HG02623 (cell line): ENCODE results near the gene HEPH.
"Not testable (repeated sequence)": the region's sequence is repeated elsewhere in the genome, so short reads cannot be mapped to it uniquely, and the experiment has no call there.

Experiments
- ATAC-seq: cut with Tn5 transposase; IDR thresholded peaks from one replicate; pipeline ENCODE4 v1.9.1; 2021; ENCODE audit warnings: moderate library complexity; ENCODE audit not compliant: unreplicated experiment

HEPH gene

GRCh38 chrX:66163849-66164411 lies at the start of gene HEPH:
HEPH (plus strand) TSS chrX:66164247; CDS start chrX:66170571, 6,324 bp downstream.
- peak; percentile 47 for ATAC-seq

GRCh38 chrX:66118722-66119121 lies 45.3 kb upstream of the HEPH start:
- not testable (repeated sequence) for ATAC-seq

GRCh38 chrX:66121354-66121753 lies 42.7 kb upstream of the HEPH start:
- ATAC-seq, result not testable (repeated sequence)

- no peak for ATAC-seq
Measured at GRCh38 chrX:66126662-66127061, 37.4 kb upstream of the HEPH start.

GRCh38 chrX:66130469-66130868 lies 33.6 kb upstream of the HEPH start:
- no peak for ATAC-seq

GRCh38 chrX:66135284-66135683 lies 28.8 kb upstream of the HEPH start:
- ATAC-seq, result not testable (repeated sequence)

- no peak for ATAC-seq
Measured at GRCh38 chrX:66142351-66142750, 21.7 kb upstream of the HEPH start.

- no peak for ATAC-seq
Measured at GRCh38 chrX:66144258-66144657, 19.8 kb upstream of the HEPH start.

GRCh38 chrX:66149519-66149918 lies 14.5 kb upstream of the HEPH start:
- no peak for ATAC-seq

- ATAC-seq, result no peak
Measured at GRCh38 chrX:66150163-66150562, 13.9 kb upstream of the HEPH start.

- no peak for ATAC-seq
Measured at GRCh38 chrX:66162331-66162822, 1.7 kb upstream of the HEPH start.

- ATAC-seq, result peak; percentile 65
Measured at GRCh38 chrX:66163447-66163846, 600 bp upstream of the HEPH start.

GRCh38 chrX:66164470-66164869 lies 423 bp downstream of the HEPH start:
- no peak for ATAC-seq

GRCh38 chrX:66164931-66165330 lies 884 bp downstream of the HEPH start:
- ATAC-seq, result no peak

- ATAC-seq, result no peak
Measured at GRCh38 chrX:66166671-66167070, 2.6 kb downstream of the HEPH start.

- no peak for ATAC-seq
Measured at GRCh38 chrX:66167431-66167830, 3.4 kb downstream of the HEPH start.

- no peak for ATAC-seq
Measured at GRCh38 chrX:66176134-66176533, 12.1 kb downstream of the HEPH start.

- no peak for ATAC-seq
Measured at GRCh38 chrX:66191563-66191962, 27.5 kb downstream of the HEPH start.

- ATAC-seq, result no peak
Measured at GRCh38 chrX:66193821-66194220, 29.8 kb downstream of the HEPH start.

- ATAC-seq, result peak; percentile 64
Measured at GRCh38 chrX:66200050-66200664, 36.1 kb downstream of the HEPH start.

GRCh38 chrX:66200855-66201795 lies 37.1 kb downstream of the HEPH start:
- ATAC-seq, result no peak

GRCh38 chrX:66203114-66203513 lies 39.1 kb downstream of the HEPH start:
- ATAC-seq, result peak; percentile 46
